ENCODE data around the gene RAB8A. TPM values are rescaled to one million over a fixed set of nuclear protein-coding genes. Genes with fewer than 3 reads are reported as not detected.

The RAB8A gene
- total and polyA plus RNA-seq, 9 of the 15 experiments (the other 6 are each of a cell fraction or from before 2014, with no cell fraction given): 11.2 to 102 (median 53.2) TPM

- TF ChIP-seq MBD2 (IDR thresholded peaks at IDR 0.05; ENCODE audit: borderline replicate concordance, low read depth): no peak
- TF ChIP-seq JUN (IDR thresholded peaks at IDR 0.05; ENCODE audit: borderline replicate concordance, low read depth, low read length): no peak
- no peak for TF ChIP-seq JUN (CRISPR knock-in tag; IDR thresholded peaks at IDR 0.05; ENCODE audit: borderline replicate concordance)
Observed at GRCh38 chr19:16170134-16170533, 58.4 kb downstream of the RAB8A start (continued).

GRCh38 chr19:16175954-16176353 is 64.3 kb downstream of the RAB8A start:
- no peaks in the 10 kb centered on the region for H3K9me3 ChIP-seq (replicated peaks; ENCODE audit: control insufficient read depth, insufficient read depth, low read depth, low read length)
- ChIA-PET CTCF (ENCODE audit: low intra/inter-chr PET ratio) (no interaction called here), POLR2A (interaction anchor here (0.7 kb wide), 1 partner anchor 135 kb away, joined by 3 read pairs; no protein-coding TSS in a partner anchor)
- no peaks in the 10 kb centered on the region for H3K9me1 ChIP-seq (ENCODE audit: control insufficient read depth, insufficient read depth, low read length)
- no peak overlapping the region for H3K4me2 ChIP-seq (ENCODE audit: insufficient read depth, low read length)
- peaks cover 7 to 20% of the 10 kb centered on the region in 2 experiments; a peak in 2 of 5 replicates for H3K27me3 ChIP-seq (ENCODE audit: control insufficient read depth in 2 of 2, insufficient read depth in 2 of 2, low read length in 2 of 2)
- 0% methylated on average over 2 of the region's 2 CpGs for WGBS (ENCODE audit: insufficient coverage, low coverage, missing lambda C conversion rate)
- H3K4me3 ChIP-seq: no peak overlapping the region
- peaks cover 0 to 3% of the 10 kb centered on the region in 2 experiments; a peak in 1 of 5 replicates for H3K4me1 ChIP-seq (replicated peaks in 1 of 2; ENCODE audit: control insufficient read depth in 2 of 2, insufficient read depth in 2 of 2, low read length in 2 of 2)
- ATAC-seq (no peak), FAIRE-seq (no peak), DNase-seq (ENCODE audit: extremely low read depth in 1 of 4, low spot score in 3 of 4) (no peak)
- in situ Hi-C loops (cut with MboI): no loop called here
- H4K20me1 ChIP-seq (replicated peaks; ENCODE audit: control insufficient read depth, insufficient read depth, low read length): no peaks in the 10 kb centered on the region
- no peak overlapping the region for H3K27ac ChIP-seq (ENCODE audit: extremely low read depth, low read depth, low read length)
- H3K79me2 ChIP-seq (ENCODE audit: control insufficient read depth, insufficient read depth, low read length): no peaks in the 10 kb centered on the region
- no TSS peak for BruUV-seq (replicated peaks)
- intact Hi-C loops (cut with micrococcal nuclease): no loop called here
- H3K9ac ChIP-seq (ENCODE audit: insufficient read depth in 1 of 2, low read depth in 2 of 2, low read length in 2 of 2): no peak overlapping the region
- no peaks in the 10 kb centered on the region for H3K36me3 ChIP-seq (ENCODE audit: control insufficient read depth, insufficient read depth, low read length)
- H2AFZ ChIP-seq (ENCODE audit: low read depth, low read length): no peak overlapping the region
- TF ChIP-seq CTCF (IDR thresholded peaks at IDR 0.05 in 2 of 3, conservative IDR thresholded peaks at IDR 0.05 in 1 of 3; ENCODE audit: insufficient read depth in 2 of 3, low read depth in 1 of 3, low read length in 3 of 3) (no peak), RREB1 (CRISPR knock-in tag; IDR thresholded peaks at IDR 0.05) (no peak)
